Endothelial cell of umbilical vein (primary cell): ENCODE measurements around the gene PODXL2. TPM values are rescaled to one million over a fixed set of nuclear protein-coding genes. Genes with fewer than 3 reads are reported as not detected.

ENCODE experiments used
- BruUV-seq: library from RNA; stranded (reverse); fragments of 400-500 nt; replicated peaks from 2 replicates; lab custom pipeline; 2021; lab: Mats Ljungman, UMichigan
- CTCF ChIA-PET: fragments of 300-600, 350-600 bp; sonication (Branson Sonifier 250); formaldehyde crosslinking; loops from one replicate; lab custom pipeline; 2021; ENCODE audit warnings: antibody characterized with exemption, inconsistent platforms; lab: Charles Lee
- POLR2A ChIA-PET: fragments of 300-600, 350-600 bp; sonication (Branson Sonifier 250); formaldehyde crosslinking; loops from one replicate; lab custom pipeline; 2021; ENCODE audit warnings: antibody characterized with exemption, inconsistent platforms; lab: Charles Lee
- DNase-seq: peaks from one replicate; pipeline ENCODE4 v3.0.0-alpha.2; 2011; ENCODE audit warnings: low read depth, low spot score
- FAIRE-seq: peaks from 2 replicates; lab custom pipeline; 2011; peaks lifted over from hg19 to GRCh38; lab: Jason Lieb, UNC
- H2AFZ ChIP-seq: 2 replicates; pipeline ENCODE4 v1.6.0; 2012; ENCODE audit warnings: low read depth, low read length, control low read depth, inconsistent platforms
- H3K27ac ChIP-seq: 2 replicates; pipeline ENCODE4 v1.5.1; 2011; ENCODE audit warnings: low read depth, mild to moderate bottlenecking, control low read depth, low read length, moderate library complexity; ENCODE audit not compliant: insufficient read depth
- H3K27me3 ChIP-seq, 2 experiments: 2 replicates each; pipeline versions ENCODE4 v1.6.0 to v1.6.1; 2011; ENCODE audit warnings: low read length in 2 of 2, mixed read lengths in 1 of 2; ENCODE audit not compliant: control insufficient read depth in 2 of 2, insufficient read depth in 2 of 2
- H3K36me3 ChIP-seq, 2 experiments: 2 replicates in 1 of 2; 3 replicates in 1 of 2; pipeline ENCODE4 v1.5.1; 2011; ENCODE audit warnings: low read length in 2 of 2, mild to moderate bottlenecking in 1 of 2, moderate library complexity in 1 of 2; ENCODE audit not compliant: control insufficient read depth in 2 of 2, insufficient read depth in 2 of 2; ENCODE audit errors: extremely low read depth in 1 of 2
- H3K4me1 ChIP-seq: 3 replicates; pipeline ENCODE4 v1.5.1; 2011; ENCODE audit warnings: mild to moderate bottlenecking, low read length; ENCODE audit not compliant: control insufficient read depth, insufficient read depth; ENCODE audit errors: extremely low read depth
- H3K4me2 ChIP-seq: 2 replicates; pipeline ENCODE4 v1.6.1; 2011; ENCODE audit warnings: low read length, control low read depth, mixed read lengths; ENCODE audit not compliant: insufficient read depth
- H3K4me3 ChIP-seq, 3 experiments: fragments of 200-600 bp in 1 of 3; sonication (generic), shearing (Covaris generic) in 1 of 3; replicated peaks in 1 of 3; 2 replicates each; pipeline ENCODE4 v1.5.1; 2011 to 2016; ENCODE audit warnings: control low read depth in 3 of 3, low read length in 3 of 3, mild to moderate bottlenecking in 2 of 3, inconsistent platforms in 1 of 3, low read depth in 1 of 3, moderate library complexity in 1 of 3; ENCODE audit not compliant: insufficient read depth in 1 of 3
- H3K79me2 ChIP-seq: 2 replicates; pipeline ENCODE4 v1.6.0; 2012; ENCODE audit warnings: low read length, inconsistent platforms; ENCODE audit not compliant: control insufficient read depth, insufficient read depth
- H3K9ac ChIP-seq: replicated peaks from 2 replicates; pipeline ENCODE3; 2011; ENCODE audit warnings: low read length, control low read depth; ENCODE audit not compliant: insufficient read depth; ENCODE audit errors: extremely low read depth
- H3K9me1 ChIP-seq: replicated peaks from 3 replicates; pipeline ENCODE4 v1.6.0; 2011; ENCODE audit warnings: mild to moderate bottlenecking, low read length; ENCODE audit not compliant: control insufficient read depth, insufficient read depth; ENCODE audit errors: extremely low read depth
- H3K9me3 ChIP-seq: replicated peaks from 2 replicates; pipeline ENCODE4 v1.5.1; 2012; ENCODE audit warnings: low read length, inconsistent platforms; ENCODE audit not compliant: control insufficient read depth, insufficient read depth
- H4K20me1 ChIP-seq: replicated peaks from 2 replicates; pipeline ENCODE3; 2011; ENCODE audit warnings: mild to moderate bottlenecking, low read length; ENCODE audit not compliant: control insufficient read depth, insufficient read depth; ENCODE audit errors: extremely low read depth
- EZH2 ChIP-seq: IDR thresholded peaks from 2 replicates; pipeline ENCODE4 v1.6.1; 2012; ENCODE audit warnings: borderline replicate concordance, low read depth, mild to moderate bottlenecking, moderate library complexity, low read length, inconsistent platforms; ENCODE audit not compliant: severe bottlenecking
- FOS ChIP-seq: IDR thresholded peaks from 2 replicates; pipeline ENCODE4 v1.6.1; 2011; ENCODE audit warnings: mild to moderate bottlenecking, low read length, moderate library complexity, borderline replicate concordance; ENCODE audit not compliant: insufficient read depth
- GATA2 ChIP-seq: IDR thresholded peaks from 2 replicates; pipeline ENCODE4 v1.7.0; 2011; ENCODE audit warnings: low read depth, mild to moderate bottlenecking, moderate library complexity, mixed read lengths, low read length; ENCODE audit not compliant: insufficient read length, insufficient read depth
- MYC ChIP-seq: IDR thresholded peaks from one replicate; pipeline ENCODE4 v1.6.1; 2011; ENCODE audit warnings: mild to moderate bottlenecking, low read depth, low read length
- POLR2A ChIP-seq: IDR thresholded peaks from 2 replicates; pipeline ENCODE4 v1.6.1; 2012; ENCODE audit warnings: low read depth, mild to moderate bottlenecking, control low read depth, low read length
- POLR2AphosphoS5 ChIP-seq: IDR thresholded peaks from 2 replicates; pipeline ENCODE4 v1.6.1; 2012; ENCODE audit warnings: low read depth, mild to moderate bottlenecking, control low read depth, low read length, moderate library complexity; ENCODE audit not compliant: insufficient read depth
- dilution Hi-C: fragments of 300-500 bp; cut with MboI; formaldehyde crosslinking; loops from one replicate; pipeline ENCODE4 v1.15.0; 2019; ENCODE audit warnings: low sequenced_read_pairs; ENCODE audit not compliant: extremely low pct_ligation_motif_present
- intact Hi-C: fragments of 100-400 bp; cut with micrococcal nuclease; formaldehyde crosslinking; loops from one replicate; pipeline ENCODE4 v1.10.0; 2022
- polyA plus RNA-seq, 4 experiments: library from polyadenylated mRNA; depleted of rRNA in 3 of 4; stranded (reverse) in 3 of 4; unstranded in 1 of 4; fragments of >200 nt; gene quantifications; 2 replicates each; pipeline versions ENCODE4 v1.2.1 to v1.2.3, GENCODE V29; 2011 to 2012; ENCODE audit warnings: missing spikeins in 1 of 4
- total RNA-seq: library from RNA; stranded (reverse); gene quantifications from 2 replicates; pipeline ENCODE4 v1.2.3, GENCODE V29; 2021
- TF ChIP-seq, protein P1 (sequence below): IDR thresholded peaks from 2 replicates; pipeline ENCODE4 v1.6.1; 2011; ENCODE audit not compliant: insufficient read depth, insufficient read length
- TF ChIP-seq, protein P2 (sequence below), 2 donors: IDR thresholded peaks; 1 replicate in 1 of 2; 2 replicates in 1 of 2; pipeline ENCODE4 v1.5.1; 2011; ENCODE audit warnings: low read length in 2 of 2, mild to moderate bottlenecking in 2 of 2, moderate library complexity in 2 of 2, control low read depth in 1 of 2, inconsistent platforms in 1 of 2, low read depth in 1 of 2; ENCODE audit not compliant: insufficient read depth in 1 of 2; ENCODE audit errors: extremely low read depth in 1 of 2

PODXL2 gene
- total and polyA plus RNA-seq, 2 donors (not counting 3 experiments of a cell fraction or from before 2014, with no cell fraction given), result 5.5 to 6.5 TPM

DNA sequence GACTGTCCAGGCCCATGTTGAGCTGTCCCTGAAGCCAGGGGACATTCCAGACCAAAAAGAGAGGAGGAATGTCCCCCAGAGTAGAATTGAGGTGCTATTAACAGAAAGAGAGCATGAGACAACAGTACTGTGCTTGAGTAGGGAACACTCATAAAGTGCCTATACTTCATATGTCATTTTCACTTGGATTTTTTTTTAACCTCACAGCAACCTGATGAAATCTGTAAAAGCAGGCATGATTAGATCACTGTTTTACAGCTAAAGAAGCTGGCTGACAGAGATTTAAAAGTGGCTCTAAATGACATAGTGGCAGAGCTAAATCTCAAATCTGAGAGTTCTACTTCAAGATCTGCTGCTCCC is 18.8 kb downstream of the PODXL2 start:
- Histone ChIP-seq H2AFZ (no peak overlapping the region), H3K9ac (no peak overlapping the region), H3K79me2 (no peaks in the 10 kb centered on the region), H4K20me1 (no peaks in the 10 kb centered on the region), H3K36me3 (no peaks in the 10 kb centered on the region), H3K27ac (no peak overlapping the region), H3K27me3 (no peaks in the 10 kb centered on the region), H3K9me1 (no peaks in the 10 kb centered on the region), H3K4me2 (no peak overlapping the region), H3K9me3 (no peaks in the 10 kb centered on the region), H3K4me3 (no peak overlapping the region), H3K4me1 (no peaks in the 10 kb centered on the region)
- BruUV-seq, result no TSS peak
- ChIA-PET POLR2A (no interaction called here), CTCF (interaction anchor here (3.3 to 3.8 kb wide), 2 partner anchors 73 to 312 kb away, joined by 15 read pairs; no protein-coding TSS in a partner anchor)
- dilution Hi-C loops, result no loop called here
- FAIRE-seq (no peak), DNase-seq (no peak)
- TF ChIP-seq POLR2AphosphoS5, result no peak
- TF ChIP-seq, protein P1, sequence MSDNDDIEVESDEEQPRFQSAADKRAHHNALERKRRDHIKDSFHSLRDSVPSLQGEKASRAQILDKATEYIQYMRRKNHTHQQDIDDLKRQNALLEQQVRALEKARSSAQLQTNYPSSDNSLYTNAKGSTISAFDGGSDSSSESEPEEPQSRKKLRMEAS, result no peak
- TF ChIP-seq GATA2, result no peak
- no peak for TF ChIP-seq MYC
- TF ChIP-seq, protein P2, sequence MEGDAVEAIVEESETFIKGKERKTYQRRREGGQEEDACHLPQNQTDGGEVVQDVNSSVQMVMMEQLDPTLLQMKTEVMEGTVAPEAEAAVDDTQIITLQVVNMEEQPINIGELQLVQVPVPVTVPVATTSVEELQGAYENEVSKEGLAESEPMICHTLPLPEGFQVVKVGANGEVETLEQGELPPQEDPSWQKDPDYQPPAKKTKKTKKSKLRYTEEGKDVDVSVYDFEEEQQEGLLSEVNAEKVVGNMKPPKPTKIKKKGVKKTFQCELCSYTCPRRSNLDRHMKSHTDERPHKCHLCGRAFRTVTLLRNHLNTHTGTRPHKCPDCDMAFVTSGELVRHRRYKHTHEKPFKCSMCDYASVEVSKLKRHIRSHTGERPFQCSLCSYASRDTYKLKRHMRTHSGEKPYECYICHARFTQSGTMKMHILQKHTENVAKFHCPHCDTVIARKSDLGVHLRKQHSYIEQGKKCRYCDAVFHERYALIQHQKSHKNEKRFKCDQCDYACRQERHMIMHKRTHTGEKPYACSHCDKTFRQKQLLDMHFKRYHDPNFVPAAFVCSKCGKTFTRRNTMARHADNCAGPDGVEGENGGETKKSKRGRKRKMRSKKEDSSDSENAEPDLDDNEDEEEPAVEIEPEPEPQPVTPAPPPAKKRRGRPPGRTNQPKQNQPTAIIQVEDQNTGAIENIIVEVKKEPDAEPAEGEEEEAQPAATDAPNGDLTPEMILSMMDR (IDR thresholded peaks at IDR 0.05; ENCODE audit: extremely low read depth in 1 of 2, insufficient read depth in 1 of 2, low read depth in 1 of 2, low read length in 2 of 2), result no peak
- no peak for TF ChIP-seq FOS
- no peak for TF ChIP-seq POLR2A
- no peak for TF ChIP-seq EZH2
- intact Hi-C loops, result no loop called here
